Osteoblast (primary cell): ENCODE measurements around the gene STH. TPM values are rescaled to one million over a fixed set of nuclear protein-coding genes. Genes with fewer than 3 reads are reported as not detected.
A peak's percentile ranks its signal among the peaks of the same experiment; 100 is the strongest.

Source experiments
- DNase-seq: peaks from one replicate; pipeline ENCODE4 v3.0.0; 2011; ENCODE audit warnings: low spot score, mixed read lengths; ENCODE audit not compliant: insufficient read length; ENCODE audit errors: missing footprints
- H2AFZ ChIP-seq: 2 replicates; pipeline ENCODE4 v1.6.0; 2011; ENCODE audit warnings: mild to moderate bottlenecking, low read length
- H3K27ac ChIP-seq: 2 replicates; pipeline ENCODE4 v1.5.1; 2011; ENCODE audit warnings: mild to moderate bottlenecking, low read depth, low read length, moderate library complexity
- H3K27me3 ChIP-seq: 2 replicates; pipeline ENCODE4 v1.6.0; 2012; ENCODE audit warnings: mild to moderate bottlenecking, control low read depth, inconsistent platforms, low read length, moderate library complexity; ENCODE audit not compliant: insufficient read depth
- H3K36me3 ChIP-seq: 2 replicates; pipeline ENCODE4 v1.5.1; 2011; ENCODE audit warnings: mild to moderate bottlenecking, low read length, control low read depth, moderate library complexity; ENCODE audit not compliant: insufficient read depth
- H3K4me1 ChIP-seq: 2 replicates; pipeline ENCODE4 v1.5.1; 2011; ENCODE audit warnings: mild to moderate bottlenecking, low read length, control low read depth, moderate library complexity; ENCODE audit not compliant: insufficient read depth
- H3K4me2 ChIP-seq: 2 replicates; pipeline ENCODE4 v1.6.0; 2011; ENCODE audit warnings: mild to moderate bottlenecking, low read length; ENCODE audit not compliant: insufficient read depth
- H3K4me3 ChIP-seq: fragments of 200-600 bp; sonication (generic); 3 replicates; pipeline ENCODE4 v1.5.1; 2012; ENCODE audit warnings: mild to moderate bottlenecking, low read length, inconsistent platforms; ENCODE audit not compliant: insufficient read depth
- H3K79me2 ChIP-seq: 2 replicates; pipeline ENCODE4 v1.6.0; 2012; ENCODE audit warnings: mild to moderate bottlenecking, low read length, control low read depth, inconsistent platforms; ENCODE audit not compliant: insufficient read depth
- H3K9me3 ChIP-seq: 2 replicates; pipeline ENCODE4 v1.5.1; 2011; ENCODE audit warnings: low read depth, low read length, control low read depth
- H4K20me1 ChIP-seq: 2 replicates; pipeline ENCODE4 v1.6.0; 2012; ENCODE audit warnings: mild to moderate bottlenecking, low read length, control low read depth; ENCODE audit not compliant: insufficient read depth
- total RNA-seq: library from RNA; depleted of rRNA; stranded (reverse); fragments of >200 nt; gene quantifications from 2 replicates; pipeline ENCODE4 v1.2.3, GENCODE V29; 2012
- TF ChIP-seq, protein P1 (sequence below): IDR thresholded peaks from 2 replicates; pipeline ENCODE4 v1.5.1; 2011; ENCODE audit warnings: mild to moderate bottlenecking, low read depth, low read length, moderate library complexity; ENCODE audit errors: extremely low read depth

The STH gene
- total RNA-seq = not detected in 2 replicates

- Histone ChIP-seq H3K4me2 (no peak within 1 kb of the TSS), H3K4me3 (no peak within 1 kb of the TSS), H3K27me3 (no peaks in the 10 kb centered on the region), H3K79me2 (no peaks in the 10 kb centered on the region), H3K36me3 (no peaks in the 10 kb centered on the region), H2AFZ (no peak within 1 kb of the TSS), H3K9me3 (no peaks in the 10 kb centered on the region), H4K20me1 (no peaks in the 10 kb centered on the region), H3K4me1 (peaks cover 7% of the 10 kb centered on the region), H3K27ac (no peak within 1 kb of the TSS)
- TF ChIP-seq, protein P1, sequence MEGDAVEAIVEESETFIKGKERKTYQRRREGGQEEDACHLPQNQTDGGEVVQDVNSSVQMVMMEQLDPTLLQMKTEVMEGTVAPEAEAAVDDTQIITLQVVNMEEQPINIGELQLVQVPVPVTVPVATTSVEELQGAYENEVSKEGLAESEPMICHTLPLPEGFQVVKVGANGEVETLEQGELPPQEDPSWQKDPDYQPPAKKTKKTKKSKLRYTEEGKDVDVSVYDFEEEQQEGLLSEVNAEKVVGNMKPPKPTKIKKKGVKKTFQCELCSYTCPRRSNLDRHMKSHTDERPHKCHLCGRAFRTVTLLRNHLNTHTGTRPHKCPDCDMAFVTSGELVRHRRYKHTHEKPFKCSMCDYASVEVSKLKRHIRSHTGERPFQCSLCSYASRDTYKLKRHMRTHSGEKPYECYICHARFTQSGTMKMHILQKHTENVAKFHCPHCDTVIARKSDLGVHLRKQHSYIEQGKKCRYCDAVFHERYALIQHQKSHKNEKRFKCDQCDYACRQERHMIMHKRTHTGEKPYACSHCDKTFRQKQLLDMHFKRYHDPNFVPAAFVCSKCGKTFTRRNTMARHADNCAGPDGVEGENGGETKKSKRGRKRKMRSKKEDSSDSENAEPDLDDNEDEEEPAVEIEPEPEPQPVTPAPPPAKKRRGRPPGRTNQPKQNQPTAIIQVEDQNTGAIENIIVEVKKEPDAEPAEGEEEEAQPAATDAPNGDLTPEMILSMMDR = no peak
- peak; percentile 8 for DNase-seq
These were observed at the start of gene STH for GRCh38 chr17:45998987-45999899. STH (plus strand) TSS chr17:45999250; CDS start chr17:45999280, 30 bp downstream.

- TF ChIP-seq, protein P1 = no peak
These were observed 49.2 kb upstream of the STH start for GRCh38 chr17:45949755-45950320.

DNA sequence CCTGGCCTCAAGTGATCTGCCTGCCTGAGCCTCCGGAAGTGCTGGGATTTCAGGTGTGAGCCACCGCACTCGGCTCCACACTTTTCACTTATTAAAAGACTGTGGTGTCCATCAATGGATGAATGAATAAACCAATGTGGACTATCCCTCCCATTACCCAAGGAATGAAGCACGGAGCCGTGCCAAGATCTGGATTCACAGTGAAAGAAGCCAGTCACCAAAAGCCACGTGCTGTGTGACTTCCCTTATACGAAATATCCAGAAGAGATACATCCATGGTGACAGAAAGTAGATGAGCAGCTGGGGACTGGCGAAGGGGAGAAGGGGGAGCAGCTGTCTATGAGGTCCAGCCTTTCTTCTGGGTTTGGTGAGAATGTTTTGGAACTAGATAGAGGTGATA is 48.2 kb upstream of the STH start:
- H3K4me2 ChIP-seq = no peak overlapping the region
- no peak overlapping the region for H2AFZ ChIP-seq
- TF ChIP-seq, protein P1 = no peak

More at GRCh38 chr17:45949755-45950320, 49.2 kb upstream of the STH start:
- no peak overlapping the region for H3K27ac ChIP-seq
- no peak overlapping the region for H3K4me2 ChIP-seq
- H3K79me2 ChIP-seq = no peaks in the 10 kb centered on the region
- H3K27me3 ChIP-seq = peaks cover 22% of the 10 kb centered on the region
- H3K36me3 ChIP-seq = no peaks in the 10 kb centered on the region
- no peaks in the 10 kb centered on the region for H3K9me3 ChIP-seq
- H2AFZ ChIP-seq = no peak overlapping the region
- DNase-seq = peak; percentile 70
- H4K20me1 ChIP-seq = no peaks in the 10 kb centered on the region
- H3K4me3 ChIP-seq = no peak overlapping the region
- H3K4me1 ChIP-seq = no peaks in the 10 kb centered on the region

GRCh38 chr17:45951403-45951802 is 47.6 kb upstream of the STH start:
- H2AFZ ChIP-seq = no peak overlapping the region
- H3K4me2 ChIP-seq = no peak overlapping the region
- TF ChIP-seq, protein P1 = no peak
- no peaks in the 10 kb centered on the region for H3K79me2 ChIP-seq
- no peak overlapping the region for H3K27ac ChIP-seq
- no peak overlapping the region for H3K4me3 ChIP-seq
- no peaks in the 10 kb centered on the region for H3K9me3 ChIP-seq
- no peaks in the 10 kb centered on the region for H4K20me1 ChIP-seq
- no peaks in the 10 kb centered on the region for H3K4me1 ChIP-seq
- peak; percentile 45 for DNase-seq
- peaks cover 22% of the 10 kb centered on the region for H3K27me3 ChIP-seq
- H3K36me3 ChIP-seq = no peaks in the 10 kb centered on the region

More for the DNA sequence above, 48.2 kb upstream of the STH start:
- peaks cover 22% of the 10 kb centered on the region for H3K27me3 ChIP-seq
- H3K4me3 ChIP-seq = no peak overlapping the region
- H3K36me3 ChIP-seq = no peaks in the 10 kb centered on the region
- H3K79me2 ChIP-seq = no peaks in the 10 kb centered on the region
- no peak for DNase-seq
- H3K9me3 ChIP-seq = no peaks in the 10 kb centered on the region
- no peak overlapping the region for H3K27ac ChIP-seq
- H3K4me1 ChIP-seq = no peaks in the 10 kb centered on the region
- H4K20me1 ChIP-seq = no peaks in the 10 kb centered on the region
